Measurements from ENCODE around the gene OSBPL8. TPM values are rescaled to one million over a fixed set of nuclear protein-coding genes. Genes with fewer than 3 reads are reported as not detected.

The OSBPL8 gene
- total RNA-seq (41.7 TPM), polyA plus RNA-seq (32.7 TPM)
- long read RNA-seq, donor 1, full-length matches to known transcripts = 2 of 2 reads
- long read RNA-seq, donor 1, partial matches to known transcripts = 0 of 2 reads
- long read RNA-seq, donor 1, other reads (novel, unspliced or antisense) = 0 of 2 reads
- long read RNA-seq, donor 2 = 0 reads
- long read RNA-seq, donor 3, full-length matches to known transcripts = 2 of 2 reads
- long read RNA-seq, donor 3, partial matches to known transcripts = 0 of 2 reads
- long read RNA-seq, donor 3, other reads (novel, unspliced or antisense) = 0 of 2 reads
- long read RNA-seq, donor 4, full-length matches to known transcripts = 3 of 3 reads
- long read RNA-seq, donor 4, partial matches to known transcripts = 0 of 3 reads
- long read RNA-seq, donor 4, other reads (novel, unspliced or antisense) = 0 of 3 reads
- long read RNA-seq, donor 5, partial matches to known transcripts = 5 of 8 reads
- long read RNA-seq, donor 5, other reads (novel, unspliced or antisense) = 0 of 8 reads
- long read RNA-seq, donor 6, full-length matches to known transcripts = 3 of 3 reads
- long read RNA-seq, donor 6, partial matches to known transcripts = 0 of 3 reads
- long read RNA-seq, donor 6, other reads (novel, unspliced or antisense) = 0 of 3 reads
- long read RNA-seq, donor 7, partial matches to known transcripts = 0 of 2 reads
- long read RNA-seq, donor 7, other reads (novel, unspliced or antisense) = 0 of 2 reads
- long read RNA-seq, donor 8 = 0 reads
- long read RNA-seq, donor 9, partial matches to known transcripts = 0 of 2 reads
- long read RNA-seq, donor 9, other reads (novel, unspliced or antisense) = 0 of 2 reads
- long read RNA-seq, donor 10 = 0 reads

DNA sequence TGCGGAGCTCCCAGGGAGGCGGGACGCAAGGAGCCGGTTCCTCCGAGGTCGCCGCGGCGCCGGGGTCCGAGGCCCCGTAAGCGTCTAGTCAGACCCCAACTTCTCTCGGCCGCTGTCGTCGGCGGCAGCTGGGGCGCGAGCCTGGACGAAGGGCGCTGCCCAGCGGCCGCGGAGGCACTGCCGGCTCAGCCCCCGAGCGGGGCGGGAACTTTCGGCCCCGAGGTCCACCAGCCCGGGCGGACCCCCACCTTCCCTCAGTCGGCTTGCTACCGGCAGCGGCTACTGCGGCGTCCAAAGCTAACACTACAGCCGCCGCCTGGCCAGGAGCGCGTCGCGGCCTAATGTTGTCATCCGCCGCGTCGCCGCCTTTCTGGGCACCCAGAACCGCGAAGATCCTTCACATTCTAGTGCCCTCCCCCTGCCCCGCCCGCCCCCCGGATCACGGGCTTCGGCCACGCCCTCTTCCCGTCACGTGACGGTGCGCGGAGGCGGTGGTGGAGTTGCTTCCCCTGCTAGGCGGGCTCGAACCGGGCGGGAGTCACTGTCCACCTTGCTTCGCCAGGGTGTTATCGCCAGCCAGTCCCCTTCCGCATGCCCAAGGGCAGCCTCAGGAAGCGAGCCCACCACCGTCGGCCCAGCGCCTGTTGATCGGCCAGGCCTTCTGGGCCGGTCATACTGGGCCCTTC lies at the start of gene OSBPL8:
Gene OSBPL8 (minus strand): TSS at position 372 of the 686 bp plus-strand sequence. CDS start 72,220 bp downstream, outside the sequence.
- no peaks in the 10 kb centered on the region for H3K36me3 ChIP-seq (ENCODE audit: control insufficient read depth in 2 of 2, insufficient read depth in 2 of 2, low read length in 1 of 2)
- under 1% methylated on average over 76 of the region's 76 CpGs for WGBS
- no peaks in the 10 kb centered on the region for H3K9me3 ChIP-seq (ENCODE audit: control insufficient read depth in 2 of 2, insufficient read depth in 1 of 2, low read length in 1 of 2)
- peaks cover 0 to 5% of the 10 kb centered on the region in 2 donors for H3K4me1 ChIP-seq (ENCODE audit: control insufficient read depth in 2 of 2, insufficient read depth in 2 of 2, low read length in 2 of 2)
- H3K4me3 ChIP-seq (ENCODE audit: low read length in 2 of 2) = peak within 1 kb of the TSS; percentile 89 to 95
- no peaks in the 10 kb centered on the region for H3K27me3 ChIP-seq (ENCODE audit: control insufficient read depth in 2 of 2, insufficient read depth in 1 of 2, low read length in 1 of 2)
- peak within 1 kb of the TSS; percentile 88 to 96 for H3K27ac ChIP-seq (ENCODE audit: low read depth in 1 of 2, low read length in 1 of 2)
- DNase-seq (ENCODE audit: low read depth in 6 of 9, low spot score in 9 of 9) = peak; percentile 70 to 96 (median 92)

DNA sequence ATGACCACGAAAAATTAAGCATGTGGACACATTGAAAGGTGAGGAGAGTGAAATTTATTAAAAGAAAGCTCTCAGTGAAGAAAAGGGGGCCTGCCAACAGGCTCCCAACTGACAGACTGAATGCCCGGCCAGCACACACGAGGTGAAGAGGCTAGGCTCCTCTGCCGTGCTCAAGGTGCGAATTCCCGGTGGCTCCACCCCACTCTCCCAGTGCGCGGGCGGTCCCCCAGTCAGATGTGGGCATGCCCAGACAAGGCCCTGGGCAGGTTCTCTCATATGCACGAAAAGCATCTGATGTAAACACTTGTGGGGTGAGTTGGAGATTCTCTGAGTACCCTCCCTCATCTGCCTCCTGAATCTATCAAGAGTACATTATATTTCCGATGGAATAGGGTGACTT lies 48.5 kb upstream of the OSBPL8 start:
- H3K4me1 ChIP-seq (ENCODE audit: control insufficient read depth in 2 of 2, insufficient read depth in 2 of 2, low read length in 2 of 2) = no peaks in the 10 kb centered on the region

GRCh38 chr12:76595056-76595455 lies 35.5 kb upstream of the OSBPL8 start:
- Histone ChIP-seq H3K27ac (ENCODE audit: low read depth in 1 of 2, low read length in 1 of 2) (no peak overlapping the region), H3K9me3 (ENCODE audit: control insufficient read depth in 2 of 2, insufficient read depth in 1 of 2, low read length in 1 of 2) (no peaks in the 10 kb centered on the region), H3K27me3 (ENCODE audit: control insufficient read depth in 2 of 2, insufficient read depth in 1 of 2, low read length in 1 of 2) (no peaks in the 10 kb centered on the region), H3K4me3 (ENCODE audit: low read length in 2 of 2) (no peak overlapping the region), H3K36me3 (ENCODE audit: control insufficient read depth in 2 of 2, insufficient read depth in 2 of 2, low read length in 1 of 2) (no peaks in the 10 kb centered on the region), H3K4me1 (ENCODE audit: control insufficient read depth in 2 of 2, insufficient read depth in 2 of 2, low read length in 2 of 2) (no peaks in the 10 kb centered on the region)
- 97% methylated on average over 2 of the region's 2 CpGs for WGBS
- DNase-seq (ENCODE audit: low read depth in 6 of 9, low spot score in 9 of 9) = no peak

More for the DNA sequence above, 48.5 kb upstream of the OSBPL8 start:
- Histone ChIP-seq H3K4me3 (ENCODE audit: low read length in 2 of 2) (no peak overlapping the region), H3K36me3 (ENCODE audit: control insufficient read depth in 2 of 2, insufficient read depth in 2 of 2, low read length in 1 of 2) (no peaks in the 10 kb centered on the region), H3K9me3 (ENCODE audit: control insufficient read depth in 2 of 2, insufficient read depth in 1 of 2, low read length in 1 of 2) (no peaks in the 10 kb centered on the region), H3K27me3 (ENCODE audit: control insufficient read depth in 2 of 2, insufficient read depth in 1 of 2, low read length in 1 of 2) (no peaks in the 10 kb centered on the region), H3K27ac (ENCODE audit: low read depth in 1 of 2, low read length in 1 of 2) (no peak overlapping the region)
- DNase-seq (ENCODE audit: low read depth in 6 of 9, low spot score in 9 of 9) = no peak
- WGBS = 97% methylated on average over 11 of the region's 11 CpGs

GRCh38 chr12:76591476-76591875 lies 31.9 kb upstream of the OSBPL8 start:
- DNase-seq (ENCODE audit: low read depth in 6 of 9, low spot score in 9 of 9) = no peak
- Histone ChIP-seq H3K36me3 (ENCODE audit: control insufficient read depth in 2 of 2, insufficient read depth in 2 of 2, low read length in 1 of 2) (no peaks in the 10 kb centered on the region), H3K27ac (ENCODE audit: low read depth in 1 of 2, low read length in 1 of 2) (no peak overlapping the region), H3K27me3 (ENCODE audit: control insufficient read depth in 2 of 2, insufficient read depth in 1 of 2, low read length in 1 of 2) (no peaks in the 10 kb centered on the region), H3K4me3 (ENCODE audit: low read length in 2 of 2) (no peak overlapping the region), H3K9me3 (ENCODE audit: control insufficient read depth in 2 of 2, insufficient read depth in 1 of 2, low read length in 1 of 2) (no peaks in the 10 kb centered on the region), H3K4me1 (ENCODE audit: control insufficient read depth in 2 of 2, insufficient read depth in 2 of 2, low read length in 2 of 2) (no peaks in the 10 kb centered on the region)

- Histone ChIP-seq H3K27me3 (ENCODE audit: control insufficient read depth in 2 of 2, insufficient read depth in 1 of 2, low read length in 1 of 2) (no peaks in the 10 kb centered on the region), H3K36me3 (ENCODE audit: control insufficient read depth in 2 of 2, insufficient read depth in 2 of 2, low read length in 1 of 2) (no peaks in the 10 kb centered on the region), H3K4me1 (ENCODE audit: control insufficient read depth in 2 of 2, insufficient read depth in 2 of 2, low read length in 2 of 2) (no peaks in the 10 kb centered on the region), H3K4me3 (ENCODE audit: low read length in 2 of 2) (no peak overlapping the region), H3K27ac (ENCODE audit: low read depth in 1 of 2, low read length in 1 of 2) (no peak overlapping the region), H3K9me3 (ENCODE audit: control insufficient read depth in 2 of 2, insufficient read depth in 1 of 2, low read length in 1 of 2) (no peaks in the 10 kb centered on the region)
- WGBS = 97% methylated on average over 3 of the region's 3 CpGs
- DNase-seq (ENCODE audit: low read depth in 6 of 9, low spot score in 9 of 9) = no peak
These were observed 30.6 kb upstream of the OSBPL8 start for GRCh38 chr12:76590131-76590530.

GRCh38 chr12:76588881-76589565 lies 29.5 kb upstream of the OSBPL8 start:
- no peak for DNase-seq (ENCODE audit: low read depth in 6 of 9, low spot score in 9 of 9)
- Histone ChIP-seq H3K27ac (ENCODE audit: low read depth in 1 of 2, low read length in 1 of 2) (no peak overlapping the region), H3K36me3 (ENCODE audit: control insufficient read depth in 2 of 2, insufficient read depth in 2 of 2, low read length in 1 of 2) (no peaks in the 10 kb centered on the region), H3K4me3 (ENCODE audit: low read length in 2 of 2) (no peak overlapping the region), H3K27me3 (ENCODE audit: control insufficient read depth in 2 of 2, insufficient read depth in 1 of 2, low read length in 1 of 2) (no peaks in the 10 kb centered on the region), H3K4me1 (ENCODE audit: control insufficient read depth in 2 of 2, insufficient read depth in 2 of 2, low read length in 2 of 2) (no peaks in the 10 kb centered on the region), H3K9me3 (ENCODE audit: control insufficient read depth in 2 of 2, insufficient read depth in 1 of 2, low read length in 1 of 2) (no peaks in the 10 kb centered on the region)

DNA sequence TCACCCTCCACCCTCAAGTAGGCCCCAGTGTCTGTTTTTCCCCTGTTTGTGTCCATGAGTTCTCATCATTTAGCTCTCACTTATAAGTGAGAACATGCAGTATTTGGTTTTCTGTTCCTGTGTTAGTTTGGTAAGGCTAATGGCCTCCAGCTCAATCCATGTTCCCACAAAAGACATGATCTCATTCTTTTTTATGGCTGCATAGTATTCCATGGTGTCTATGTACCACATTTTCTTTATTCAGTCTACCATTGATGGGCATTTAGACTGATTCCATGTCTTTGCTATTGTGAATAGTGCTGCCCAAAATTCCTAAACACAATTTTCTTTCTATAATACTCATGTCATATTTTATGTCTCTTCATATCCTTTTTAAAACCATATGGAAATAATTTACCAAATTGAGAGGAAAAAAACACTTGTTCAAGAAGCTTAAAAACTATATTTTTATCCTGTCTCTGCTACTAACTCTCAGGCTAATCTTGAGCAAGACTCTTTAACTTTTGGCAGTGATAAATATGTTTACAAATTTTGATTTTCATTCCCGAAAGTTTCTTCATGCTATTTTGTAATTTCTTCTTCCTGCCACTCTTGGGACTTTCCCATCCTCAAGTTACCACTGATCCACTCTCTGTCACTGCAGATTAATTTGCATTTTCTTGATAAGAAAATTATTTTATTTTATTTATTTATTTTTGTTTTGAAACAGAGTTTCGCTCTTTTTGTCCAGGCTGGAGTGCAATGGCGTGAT lies 28.0 kb upstream of the OSBPL8 start:
- H3K27ac ChIP-seq (ENCODE audit: low read depth in 1 of 2, low read length in 1 of 2) = no peak overlapping the region
- no peak for DNase-seq (ENCODE audit: low read depth in 6 of 9, low spot score in 9 of 9)
- WGBS = 94% methylated on average over 3 of the region's 3 CpGs

DNA sequence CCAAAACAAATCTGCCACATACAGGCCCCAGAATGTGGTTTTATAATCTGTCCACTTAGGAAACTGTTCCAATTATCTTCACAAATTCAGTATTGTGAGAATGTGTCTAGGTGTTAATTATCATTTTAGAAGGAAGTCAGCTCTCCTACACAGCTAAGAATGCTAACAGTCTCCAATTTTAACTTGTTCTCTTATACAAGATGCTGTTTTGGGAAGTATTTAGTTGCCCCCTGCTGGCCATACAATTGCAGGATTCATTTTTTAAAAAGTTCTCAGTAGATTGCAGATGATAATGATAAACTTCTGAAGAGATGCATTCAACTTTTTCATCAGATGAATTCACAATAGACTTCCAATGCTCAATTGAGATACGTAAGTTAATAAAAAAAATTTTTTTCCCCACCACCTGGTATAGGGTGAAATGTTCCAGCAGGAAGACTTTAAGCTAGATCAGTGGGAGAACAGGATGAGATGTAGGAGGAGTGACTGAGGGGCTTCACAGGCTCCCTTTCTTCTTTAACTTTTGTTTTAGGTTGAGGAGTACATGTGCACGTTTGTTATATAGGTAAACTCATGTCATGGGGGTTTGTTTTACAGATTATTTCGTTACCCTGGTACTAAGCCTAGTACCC lies 27.3 kb upstream of the OSBPL8 start:
- no peaks in the 10 kb centered on the region for H3K36me3 ChIP-seq (ENCODE audit: control insufficient read depth in 2 of 2, insufficient read depth in 2 of 2, low read length in 1 of 2)
- WGBS = 81% methylated on average over 3 of the region's 3 CpGs
- DNase-seq (ENCODE audit: low read depth in 6 of 9, low spot score in 9 of 9) = peak; percentile 6 to 73 (median 47)
- H3K4me3 ChIP-seq (ENCODE audit: low read length in 2 of 2) = no peak overlapping the region
- H3K9me3 ChIP-seq (ENCODE audit: control insufficient read depth in 2 of 2, insufficient read depth in 1 of 2, low read length in 1 of 2) = no peaks in the 10 kb centered on the region
- H3K4me1 ChIP-seq (ENCODE audit: control insufficient read depth in 2 of 2, insufficient read depth in 2 of 2, low read length in 2 of 2) = no peaks in the 10 kb centered on the region
- H3K27ac ChIP-seq (ENCODE audit: low read depth in 1 of 2, low read length in 1 of 2) = no peak overlapping the region
- H3K27me3 ChIP-seq (ENCODE audit: control insufficient read depth in 2 of 2, insufficient read depth in 1 of 2, low read length in 1 of 2) = no peaks in the 10 kb centered on the region

More for the DNA sequence above, 28.0 kb upstream of the OSBPL8 start:
- Histone ChIP-seq H3K4me3 (ENCODE audit: low read length in 2 of 2) (no peak overlapping the region), H3K4me1 (ENCODE audit: control insufficient read depth in 2 of 2, insufficient read depth in 2 of 2, low read length in 2 of 2) (no peaks in the 10 kb centered on the region), H3K27me3 (ENCODE audit: control insufficient read depth in 2 of 2, insufficient read depth in 1 of 2, low read length in 1 of 2) (no peaks in the 10 kb centered on the region), H3K9me3 (ENCODE audit: control insufficient read depth in 2 of 2, insufficient read depth in 1 of 2, low read length in 1 of 2) (no peaks in the 10 kb centered on the region), H3K36me3 (ENCODE audit: control insufficient read depth in 2 of 2, insufficient read depth in 2 of 2, low read length in 1 of 2) (no peaks in the 10 kb centered on the region)

Data from thymus (tissue), 14 donors.